T-helper 2 cell treated with Interferon-gamma antibody and Interleukin-4, amounts not matched to agents 5 μg/mL and 100 μg/mL, for 36 hours (primary cell): ENCODE results near the gene ENOSF1.
"Not testable (repeated sequence)": the region's sequence is repeated elsewhere in the genome, so short reads cannot be mapped to it uniquely, and the experiment has no call there.

Experiments used
- DNase-seq: peaks from one replicate; pipeline ENCODE4 v3.0.0; 2021; ENCODE audit warnings: low spot score
- H3K27ac Mint-ChIP-seq: one replicate; pipeline ENCODE4 v1.8.0; 2021; ENCODE audit warnings: mild to moderate bottlenecking, mixed read lengths
- H3K27me3 Mint-ChIP-seq: one replicate; pipeline ENCODE4 v1.8.0; 2021; ENCODE audit warnings: low read depth, mixed read lengths
- H3K36me3 Mint-ChIP-seq: one replicate; pipeline ENCODE4 v1.8.0; 2021; ENCODE audit warnings: low read depth, mixed read lengths
- H3K4me1 Mint-ChIP-seq: one replicate; pipeline ENCODE4 v1.8.0; 2021; ENCODE audit warnings: low read depth, mixed read lengths
- H3K4me3 Mint-ChIP-seq: one replicate; pipeline ENCODE4 v1.8.0; 2022; ENCODE audit warnings: mild to moderate bottlenecking, moderate library complexity, mixed read lengths
- H3K9me3 Mint-ChIP-seq: one replicate; pipeline ENCODE4 v1.8.0; 2021; ENCODE audit warnings: mixed read lengths

The ENOSF1 gene, protein sequence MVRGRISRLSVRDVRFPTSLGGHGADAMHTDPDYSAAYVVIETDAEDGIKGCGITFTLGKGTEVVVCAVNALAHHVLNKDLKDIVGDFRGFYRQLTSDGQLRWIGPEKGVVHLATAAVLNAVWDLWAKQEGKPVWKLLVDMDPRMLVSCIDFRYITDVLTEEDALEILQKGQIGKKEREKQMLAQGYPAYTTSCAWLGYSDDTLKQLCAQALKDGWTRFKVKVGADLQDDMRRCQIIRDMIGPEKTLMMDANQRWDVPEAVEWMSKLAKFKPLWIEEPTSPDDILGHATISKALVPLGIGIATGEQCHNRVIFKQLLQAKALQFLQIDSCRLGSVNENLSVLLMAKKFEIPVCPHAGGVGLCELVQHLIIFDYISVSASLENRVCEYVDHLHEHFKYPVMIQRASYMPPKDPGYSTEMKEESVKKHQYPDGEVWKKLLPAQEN

GRCh38 chr18:712401-713134 is at the start of gene ENOSF1:
Gene ENOSF1 (minus strand): TSS chr18:712630. CDS start chr18:712587, 43 bp downstream.
- DNase-seq = peak; percentile 88
- H3K4me3 Mint-ChIP-seq = peak within 1 kb of the TSS; percentile 89
- peaks cover 20% of the 10 kb centered on the region for H3K36me3 Mint-ChIP-seq
- no peaks in the 10 kb centered on the region for H3K27me3 Mint-ChIP-seq
- no peaks in the 10 kb centered on the region for H3K9me3 Mint-ChIP-seq
- H3K4me1 Mint-ChIP-seq = peaks cover 35% of the 10 kb centered on the region
- peak within 1 kb of the TSS; percentile 91 for H3K27ac Mint-ChIP-seq

DNA sequence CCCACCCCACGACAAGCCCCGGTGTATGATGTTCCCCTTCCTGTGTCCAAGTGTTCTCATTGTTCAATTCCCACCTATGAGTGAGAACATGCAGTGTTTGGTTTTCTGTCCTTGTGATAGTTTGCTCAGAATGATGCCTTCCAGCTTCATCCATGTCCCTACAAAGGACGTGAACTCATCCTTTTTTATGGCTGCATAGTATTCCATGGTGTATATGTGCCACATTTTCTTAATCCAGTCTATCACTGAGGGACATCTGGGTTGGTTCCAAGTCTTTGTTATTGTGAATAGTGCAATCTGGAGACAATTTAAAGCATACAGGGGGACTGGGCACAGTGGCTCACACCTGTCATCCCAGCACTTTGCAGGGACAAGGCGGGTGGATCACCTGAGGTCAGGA is 47.4 kb upstream of the ENOSF1 start:
- not testable (repeated sequence) for H3K4me1 Mint-ChIP-seq, H3K27me3 Mint-ChIP-seq, H3K4me3 Mint-ChIP-seq, DNase-seq, H3K27ac Mint-ChIP-seq, H3K9me3 Mint-ChIP-seq
- peaks cover 11% of the 10 kb centered on the region for H3K36me3 Mint-ChIP-seq

DNA sequence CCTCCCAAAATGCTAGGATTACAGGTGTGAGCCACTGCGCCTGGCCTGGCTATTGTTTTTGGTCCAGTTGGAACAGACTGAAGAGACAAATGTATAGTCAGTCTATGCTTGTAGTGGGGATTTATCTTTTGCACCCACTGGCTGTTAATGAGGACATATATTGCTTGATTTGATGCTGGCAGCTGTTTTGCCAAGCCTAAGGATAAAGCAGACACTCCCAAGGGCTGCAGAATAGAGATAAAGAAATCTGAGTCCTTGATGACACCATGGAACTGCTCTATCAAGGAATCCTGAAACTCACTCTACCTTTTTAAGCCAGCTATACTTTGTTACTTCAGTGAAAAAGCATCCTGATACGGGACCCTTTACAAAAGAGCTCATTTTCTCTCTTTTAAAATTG is 43.1 kb upstream of the ENOSF1 start:
- no peak for DNase-seq
- H3K9me3 Mint-ChIP-seq = no peaks in the 10 kb centered on the region
- no peak overlapping the region for H3K4me3 Mint-ChIP-seq
- H3K36me3 Mint-ChIP-seq = peaks cover 18% of the 10 kb centered on the region
- no peaks in the 10 kb centered on the region for H3K4me1 Mint-ChIP-seq
- H3K27ac Mint-ChIP-seq = no peak overlapping the region
- no peaks in the 10 kb centered on the region for H3K27me3 Mint-ChIP-seq

DNA sequence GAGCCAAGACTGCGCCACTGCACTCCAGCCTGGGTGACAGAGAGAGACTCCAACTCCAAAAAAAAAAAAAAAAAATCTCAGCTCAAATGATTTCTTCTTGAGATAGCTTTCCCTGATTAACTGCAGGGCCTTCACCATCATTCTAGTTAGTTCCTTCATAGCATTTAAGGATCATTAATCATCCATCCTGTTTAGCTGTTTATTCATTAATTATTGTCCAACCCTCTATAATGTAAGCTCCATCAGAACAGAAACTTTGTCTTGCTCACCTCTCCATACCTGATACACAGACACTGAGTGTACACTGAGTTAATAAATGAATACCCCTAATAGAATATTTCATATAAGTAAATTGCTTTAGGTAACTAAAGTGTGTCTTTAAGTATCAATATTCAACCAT is 42.2 kb upstream of the ENOSF1 start:
- no peak overlapping the region for H3K4me3 Mint-ChIP-seq
- H3K27me3 Mint-ChIP-seq = no peaks in the 10 kb centered on the region
- H3K27ac Mint-ChIP-seq = no peak overlapping the region
- peaks cover 17% of the 10 kb centered on the region for H3K36me3 Mint-ChIP-seq
- no peaks in the 10 kb centered on the region for H3K4me1 Mint-ChIP-seq
- no peaks in the 10 kb centered on the region for H3K9me3 Mint-ChIP-seq
- DNase-seq = no peak

GRCh38 chr18:750456-750855 is 38.0 kb upstream of the ENOSF1 start:
- Mint-ChIP-seq H3K9me3 (no peaks in the 10 kb centered on the region), H3K36me3 (peaks cover 20% of the 10 kb centered on the region), H3K4me1 (peaks cover 3% of the 10 kb centered on the region), H3K27me3 (no peaks in the 10 kb centered on the region), H3K4me3 (no peak overlapping the region), H3K27ac (no peak overlapping the region)
- no peak for DNase-seq

DNA sequence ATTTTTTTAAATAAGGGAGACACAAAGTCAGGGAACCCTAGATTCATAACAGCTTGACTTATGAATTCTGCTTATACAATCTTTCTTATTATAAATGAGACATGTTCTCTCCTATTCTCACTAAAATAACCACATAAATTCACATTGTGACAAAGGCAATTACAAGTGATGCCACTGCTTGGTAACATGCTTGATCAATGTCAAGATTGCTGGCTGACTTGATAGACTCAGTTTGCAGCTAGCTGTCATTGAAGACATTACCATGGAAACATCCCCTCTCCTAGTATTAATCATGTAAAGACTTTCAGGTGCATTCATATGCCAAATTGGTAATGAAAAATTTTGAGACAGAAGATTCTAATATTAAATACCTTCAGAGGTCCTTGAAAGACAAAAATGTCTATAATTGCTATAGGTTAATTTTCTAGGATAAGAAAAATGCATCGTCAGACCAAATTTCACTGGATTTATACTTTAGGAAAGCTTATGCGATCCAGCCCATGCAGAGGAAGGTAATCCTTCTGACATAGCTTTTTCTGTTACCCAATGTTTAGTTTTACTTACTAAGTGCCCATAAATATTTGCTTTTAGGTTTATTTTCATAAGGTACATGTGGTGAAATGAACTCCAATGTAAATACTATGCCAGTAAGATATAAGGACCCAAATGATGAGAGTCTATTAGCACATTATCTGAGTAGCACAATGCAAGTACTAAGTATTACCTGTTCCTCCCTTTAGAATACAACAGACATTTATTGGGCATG is 32.6 kb upstream of the ENOSF1 start:
- H3K4me1 Mint-ChIP-seq = peaks cover 8% of the 10 kb centered on the region
- no peaks in the 10 kb centered on the region for H3K9me3 Mint-ChIP-seq
- no peak overlapping the region for H3K27ac Mint-ChIP-seq
- H3K4me3 Mint-ChIP-seq = no peak overlapping the region
- peaks cover 24% of the 10 kb centered on the region for H3K36me3 Mint-ChIP-seq
- DNase-seq = no peak
- no peaks in the 10 kb centered on the region for H3K27me3 Mint-ChIP-seq

DNA sequence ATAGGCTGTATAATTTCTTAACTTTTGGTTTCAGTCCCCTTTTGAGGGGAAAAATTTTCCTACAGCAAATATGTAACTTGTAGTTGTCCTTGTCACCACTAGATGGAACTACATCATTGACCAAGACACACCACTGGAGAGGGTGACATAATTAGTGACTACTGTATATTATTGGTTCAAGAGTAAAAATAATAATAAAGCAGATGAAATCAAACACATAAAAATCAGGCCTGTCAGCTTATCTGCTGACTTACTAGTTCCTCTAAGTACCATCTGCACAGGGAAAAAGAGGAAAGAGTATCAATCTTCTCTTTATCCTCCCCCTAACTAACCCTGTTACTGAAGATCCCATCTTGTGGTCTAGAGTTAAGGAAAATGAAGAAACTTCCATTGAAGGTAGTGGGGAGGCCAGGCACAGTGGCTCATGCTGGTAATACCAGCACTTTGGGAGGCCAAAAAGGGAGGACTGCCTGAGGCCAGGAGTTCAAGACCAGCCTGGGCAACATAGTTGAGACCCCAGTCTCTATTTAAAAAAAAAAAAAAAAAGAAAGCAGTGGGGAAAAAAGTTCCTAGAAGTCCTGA is 29.6 kb upstream of the ENOSF1 start:
- H3K4me1 Mint-ChIP-seq = peaks cover 6% of the 10 kb centered on the region
- peak overlapping the region; percentile 26 for H3K27ac Mint-ChIP-seq
- H3K9me3 Mint-ChIP-seq = no peaks in the 10 kb centered on the region
- H3K27me3 Mint-ChIP-seq = no peaks in the 10 kb centered on the region
- DNase-seq = no peak
- no peak overlapping the region for H3K4me3 Mint-ChIP-seq
- H3K36me3 Mint-ChIP-seq = peaks cover 19% of the 10 kb centered on the region

DNA sequence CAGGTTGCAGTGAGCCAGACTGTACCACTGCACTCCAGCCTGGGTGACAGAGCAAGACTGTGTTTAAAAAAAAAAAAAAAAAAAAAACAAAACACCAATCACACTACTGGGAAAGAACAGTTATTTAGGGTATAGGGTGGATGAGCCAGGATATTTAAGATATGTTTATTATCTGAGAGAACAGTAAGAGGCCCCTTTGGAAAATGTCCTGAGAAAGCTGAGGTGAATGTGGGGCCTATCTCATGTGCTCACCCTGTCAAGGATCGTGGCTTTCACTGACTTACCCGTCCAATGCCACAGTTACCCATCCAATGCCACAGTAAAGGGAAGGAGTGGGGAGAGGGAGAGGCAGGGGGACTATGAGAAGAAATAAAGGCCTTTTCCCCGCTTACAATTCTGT is 19.9 kb upstream of the ENOSF1 start:
- H3K4me1 Mint-ChIP-seq = peaks cover 7% of the 10 kb centered on the region
- DNase-seq = no peak
- peaks cover 38% of the 10 kb centered on the region for H3K36me3 Mint-ChIP-seq
- no peaks in the 10 kb centered on the region for H3K9me3 Mint-ChIP-seq
- no peak overlapping the region for H3K4me3 Mint-ChIP-seq
- H3K27ac Mint-ChIP-seq = no peak overlapping the region
- H3K27me3 Mint-ChIP-seq = no peaks in the 10 kb centered on the region

DNA sequence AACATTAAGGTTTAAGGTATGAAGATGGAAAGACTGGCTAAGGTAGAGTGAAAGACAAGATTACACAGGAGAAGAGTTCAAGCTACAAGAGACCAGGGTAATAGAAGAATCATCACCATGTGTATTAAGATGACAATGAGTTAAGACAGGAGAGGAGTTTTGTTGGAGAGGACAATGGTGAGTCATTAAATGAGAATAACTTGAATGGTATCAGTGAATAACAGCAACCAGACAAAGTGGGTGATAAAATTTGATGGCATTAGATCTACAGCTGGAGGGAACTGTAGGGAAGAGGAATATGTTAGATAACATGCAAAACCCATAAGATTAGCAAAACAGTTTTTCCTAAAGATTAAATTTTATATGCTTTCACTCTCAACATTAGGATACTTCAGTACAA is 18.8 kb upstream of the ENOSF1 start:
- Mint-ChIP-seq H3K27ac (peak overlapping the region; percentile 4), H3K36me3 (peaks cover 39% of the 10 kb centered on the region)

GRCh38 chr18:730692-731091 is 18.3 kb upstream of the ENOSF1 start:
- peaks cover 37% of the 10 kb centered on the region for H3K36me3 Mint-ChIP-seq
- no peak for DNase-seq

More for the DNA sequence above, 18.8 kb upstream of the ENOSF1 start:
- Mint-ChIP-seq H3K9me3 (no peaks in the 10 kb centered on the region), H3K4me1 (peaks cover 7% of the 10 kb centered on the region), H3K4me3 (no peak overlapping the region), H3K27me3 (no peaks in the 10 kb centered on the region)
- no peak for DNase-seq

DNA sequence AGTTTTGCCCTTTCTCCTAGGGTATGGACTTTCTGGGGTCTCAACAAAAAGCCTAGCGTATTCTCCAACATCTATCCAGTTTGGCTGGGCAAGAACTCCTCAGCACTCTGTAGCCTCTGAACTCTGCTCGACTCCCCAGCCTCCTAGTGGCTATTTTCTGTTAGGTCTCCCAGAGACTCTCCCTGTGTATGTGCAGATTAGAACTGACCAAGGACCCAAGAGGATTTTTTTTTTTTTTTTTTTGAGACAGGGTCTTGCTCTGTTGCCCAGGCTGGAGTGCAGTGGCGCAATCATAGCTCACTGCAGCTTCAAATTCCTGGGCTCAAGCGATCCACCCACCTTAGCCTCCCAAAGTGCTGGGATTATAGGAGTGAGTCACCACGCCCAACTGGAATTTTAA is 17.7 kb upstream of the ENOSF1 start:
- not testable (repeated sequence) for H3K4me3 Mint-ChIP-seq, H3K4me1 Mint-ChIP-seq, H3K9me3 Mint-ChIP-seq, DNase-seq, H3K27me3 Mint-ChIP-seq, H3K27ac Mint-ChIP-seq
- H3K36me3 Mint-ChIP-seq = peaks cover 33% of the 10 kb centered on the region

More at GRCh38 chr18:730692-731091, 18.3 kb upstream of the ENOSF1 start:
- H3K4me3 Mint-ChIP-seq = no peak overlapping the region
- no peaks in the 10 kb centered on the region for H3K27me3 Mint-ChIP-seq
- H3K27ac Mint-ChIP-seq = peak overlapping the region; percentile 39
- no peaks in the 10 kb centered on the region for H3K9me3 Mint-ChIP-seq
- H3K4me1 Mint-ChIP-seq = peaks cover 7% of the 10 kb centered on the region

DNA sequence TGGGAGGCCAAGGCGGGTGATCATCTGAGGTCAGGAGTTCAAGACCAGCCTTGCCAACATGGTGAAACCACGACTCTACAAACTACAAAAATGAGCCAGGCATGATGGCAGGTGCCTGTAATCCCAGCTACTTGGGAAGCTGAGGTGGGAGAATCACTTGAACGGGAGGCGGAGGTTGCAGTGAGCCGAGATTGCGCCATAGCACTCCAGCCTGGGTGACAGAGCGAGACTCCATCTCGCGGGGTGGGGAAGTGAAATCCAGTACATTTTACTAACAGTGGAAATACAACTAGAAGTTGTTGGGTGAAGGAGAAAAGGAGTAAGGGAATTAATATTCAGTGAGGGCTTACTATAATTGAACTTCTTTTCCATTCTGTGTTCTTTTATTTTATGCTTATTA is 13.2 kb upstream of the ENOSF1 start:
- DNase-seq = no peak
- Mint-ChIP-seq H3K27me3 (no peaks in the 10 kb centered on the region), H3K4me3 (no peak overlapping the region), H3K36me3 (peaks cover 29% of the 10 kb centered on the region), H3K9me3 (no peaks in the 10 kb centered on the region), H3K27ac (peak overlapping the region; percentile 31), H3K4me1 (peaks cover under 1% of the 10 kb centered on the region)

- Mint-ChIP-seq H3K9me3 (no peaks in the 10 kb centered on the region), H3K27ac (no peak overlapping the region), H3K36me3 (peaks cover 21% of the 10 kb centered on the region), H3K4me1 (no peaks in the 10 kb centered on the region), H3K4me3 (no peak overlapping the region), H3K27me3 (no peaks in the 10 kb centered on the region)
- no peak for DNase-seq
Observed at GRCh38 chr18:723541-724080, 11.2 kb upstream of the ENOSF1 start.
